GM12864 (cell line): Measurements from ENCODE around the gene RELB.

Experiments
- DNase-seq: peaks from one replicate; pipeline ENCODE4 v3.0.0-alpha.2; 2011; ENCODE audit warnings: low read depth
- H3K4me3 ChIP-seq: 2 replicates; pipeline ENCODE4 v1.5.1; 2011; ENCODE audit warnings: mild to moderate bottlenecking, low read depth, low read length, control low read depth
- TF ChIP-seq, protein P1 (sequence below): IDR thresholded peaks from 2 replicates; pipeline ENCODE4 v1.5.1; 2011; ENCODE audit warnings: low read depth, mild to moderate bottlenecking, moderate library complexity, low read length, control low read depth, inconsistent platforms; ENCODE audit errors: missing control alignments

The RELB gene

DNA sequence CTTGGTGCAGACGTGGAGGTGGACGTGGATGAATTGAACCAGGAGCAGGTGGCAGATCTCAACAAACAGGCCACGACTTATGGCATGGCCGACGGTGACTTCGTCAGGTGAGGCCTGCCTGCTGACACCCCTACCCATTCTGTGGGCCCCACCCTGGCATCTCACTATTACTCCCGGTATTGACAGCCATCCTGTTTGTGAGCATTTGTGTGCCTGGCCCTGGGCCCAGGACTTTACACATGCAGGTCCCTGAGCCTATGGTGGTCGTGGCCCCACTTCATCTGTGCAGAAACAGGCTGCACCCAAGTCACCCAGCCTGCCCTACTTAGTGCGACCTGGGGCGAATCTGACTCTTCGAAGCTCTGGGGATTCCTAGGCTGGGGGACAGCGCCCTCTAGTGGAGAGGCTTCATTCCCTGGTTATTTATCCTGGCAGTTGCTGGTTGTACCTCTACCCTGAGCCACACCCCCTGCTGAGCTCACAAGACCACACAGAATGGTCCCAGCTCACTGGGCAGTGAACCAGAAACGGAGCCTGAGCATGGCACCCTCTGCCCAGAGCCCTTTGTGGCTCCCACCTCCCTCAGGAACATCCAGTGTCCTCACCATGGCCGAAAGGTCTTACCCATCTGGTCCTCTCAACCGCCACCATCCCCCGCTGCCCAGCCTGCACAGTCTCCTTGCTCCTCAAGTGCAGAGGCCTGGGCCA lies 58.1 kb downstream of the RELB start:
- DNase-seq = no peak
- TF ChIP-seq, protein P1, sequence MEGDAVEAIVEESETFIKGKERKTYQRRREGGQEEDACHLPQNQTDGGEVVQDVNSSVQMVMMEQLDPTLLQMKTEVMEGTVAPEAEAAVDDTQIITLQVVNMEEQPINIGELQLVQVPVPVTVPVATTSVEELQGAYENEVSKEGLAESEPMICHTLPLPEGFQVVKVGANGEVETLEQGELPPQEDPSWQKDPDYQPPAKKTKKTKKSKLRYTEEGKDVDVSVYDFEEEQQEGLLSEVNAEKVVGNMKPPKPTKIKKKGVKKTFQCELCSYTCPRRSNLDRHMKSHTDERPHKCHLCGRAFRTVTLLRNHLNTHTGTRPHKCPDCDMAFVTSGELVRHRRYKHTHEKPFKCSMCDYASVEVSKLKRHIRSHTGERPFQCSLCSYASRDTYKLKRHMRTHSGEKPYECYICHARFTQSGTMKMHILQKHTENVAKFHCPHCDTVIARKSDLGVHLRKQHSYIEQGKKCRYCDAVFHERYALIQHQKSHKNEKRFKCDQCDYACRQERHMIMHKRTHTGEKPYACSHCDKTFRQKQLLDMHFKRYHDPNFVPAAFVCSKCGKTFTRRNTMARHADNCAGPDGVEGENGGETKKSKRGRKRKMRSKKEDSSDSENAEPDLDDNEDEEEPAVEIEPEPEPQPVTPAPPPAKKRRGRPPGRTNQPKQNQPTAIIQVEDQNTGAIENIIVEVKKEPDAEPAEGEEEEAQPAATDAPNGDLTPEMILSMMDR = peak; percentile 94
- no peak overlapping the region for H3K4me3 ChIP-seq

DNA sequence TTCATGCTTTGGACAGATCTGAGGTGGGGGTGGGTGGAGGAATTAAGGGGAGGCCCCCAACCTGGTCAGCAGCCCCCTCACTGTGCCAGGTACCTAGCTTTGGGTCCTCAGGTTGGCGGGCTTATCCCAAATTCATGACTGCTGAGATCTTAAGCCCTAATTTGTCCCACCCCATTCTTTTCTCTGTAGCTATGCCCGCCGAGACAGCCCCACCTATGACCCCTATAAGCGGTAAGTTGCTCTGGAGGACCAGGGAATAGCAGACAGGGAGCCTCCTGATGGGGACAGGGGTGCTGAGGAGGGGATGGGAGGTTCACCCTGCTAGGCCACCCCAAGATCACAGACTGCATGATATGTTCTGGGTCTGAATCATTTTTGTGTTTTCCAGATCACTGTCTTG lies 60.7 kb downstream of the RELB start:
- DNase-seq = no peak
- TF ChIP-seq, protein P1 = no peak
- H3K4me3 ChIP-seq = no peak overlapping the region

DNA sequence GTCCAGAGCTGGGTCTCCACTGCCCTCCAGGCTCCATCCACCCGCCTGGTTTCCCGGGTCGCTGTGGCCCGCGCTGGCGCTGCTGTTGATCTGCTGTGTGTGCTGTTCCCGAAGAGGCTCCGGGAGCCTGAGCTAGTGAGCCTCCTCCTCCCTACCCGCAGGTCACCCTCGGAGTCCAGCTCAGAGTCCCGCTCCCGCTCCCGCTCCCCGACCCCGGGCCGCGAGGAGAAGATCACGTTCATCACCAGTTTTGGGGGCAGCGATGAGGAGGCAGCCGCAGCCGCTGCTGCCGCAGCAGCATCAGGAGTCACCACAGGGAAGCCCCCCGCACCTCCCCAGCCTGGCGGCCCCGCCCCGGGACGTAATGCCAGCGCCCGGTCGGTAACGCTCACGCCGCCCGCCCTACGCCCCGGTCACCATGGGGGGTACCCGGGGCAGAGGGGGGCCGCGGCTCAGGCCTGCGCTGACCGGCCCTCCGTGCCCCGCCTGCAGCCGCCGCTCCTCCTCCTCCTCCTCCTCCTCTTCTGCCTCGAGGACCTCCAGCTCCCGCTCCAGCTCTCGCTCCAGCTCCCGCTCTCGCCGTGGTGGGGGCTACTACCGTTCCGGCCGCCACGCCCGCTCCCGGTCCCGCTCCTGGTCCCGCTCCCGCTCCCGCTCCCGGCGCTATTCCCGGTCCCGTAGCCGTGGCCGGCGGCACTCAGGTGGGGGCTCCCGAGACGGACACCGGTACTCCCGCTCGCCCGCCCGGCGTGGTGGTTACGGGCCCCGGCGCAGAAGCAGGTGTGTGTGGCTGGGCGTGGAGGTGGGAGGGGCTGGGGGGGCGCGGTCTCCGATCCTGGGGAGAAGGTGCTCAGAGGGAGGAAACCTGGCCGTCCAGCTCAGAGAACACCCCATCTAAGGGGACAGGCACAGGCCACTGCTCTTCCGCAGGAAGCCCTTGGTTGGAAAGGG lies 62.9 kb downstream of the RELB start:
- H3K4me3 ChIP-seq = no peak overlapping the region

DNA sequence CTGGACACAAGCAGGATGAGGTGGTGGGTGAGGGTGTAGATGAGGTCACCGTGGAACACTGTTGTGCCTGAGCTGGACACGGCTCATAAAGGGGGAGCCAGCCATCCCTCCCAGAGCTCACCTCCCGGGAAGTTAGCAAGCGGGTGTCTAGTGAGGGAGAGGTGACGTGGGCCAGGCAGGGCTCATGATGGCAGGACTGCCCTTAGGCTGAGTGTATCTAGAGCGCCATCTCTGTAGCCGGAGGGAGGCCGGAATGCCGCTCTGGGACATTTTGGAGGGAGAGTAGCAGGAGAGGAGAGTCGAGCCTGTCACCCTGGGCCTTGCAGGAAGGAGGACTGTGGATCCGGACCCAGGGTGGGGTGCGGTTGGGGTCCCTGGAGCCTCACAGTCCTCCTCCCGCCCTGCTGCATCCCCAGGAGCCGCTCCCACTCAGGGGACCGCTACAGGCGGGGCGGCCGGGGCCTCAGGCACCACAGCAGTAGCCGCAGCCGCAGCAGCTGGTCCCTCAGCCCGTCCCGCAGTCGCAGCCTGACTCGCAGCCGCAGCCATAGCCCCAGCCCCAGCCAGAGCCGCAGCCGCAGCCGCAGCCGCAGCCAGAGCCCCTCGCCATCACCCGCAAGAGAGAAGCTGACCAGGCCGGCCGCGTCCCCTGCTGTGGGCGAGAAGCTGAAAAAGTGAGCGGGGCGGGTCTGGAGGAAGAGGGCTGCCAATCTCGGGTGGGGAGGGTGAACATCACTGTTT lies 65.8 kb downstream of the RELB start:
- no peak overlapping the region for H3K4me3 ChIP-seq
- TF ChIP-seq, protein P1 = no peak
- DNase-seq = no peak

More for the DNA sequence above, 62.9 kb downstream of the RELB start:
- DNase-seq = no peak
- TF ChIP-seq, protein P1 = no peak

DNA sequence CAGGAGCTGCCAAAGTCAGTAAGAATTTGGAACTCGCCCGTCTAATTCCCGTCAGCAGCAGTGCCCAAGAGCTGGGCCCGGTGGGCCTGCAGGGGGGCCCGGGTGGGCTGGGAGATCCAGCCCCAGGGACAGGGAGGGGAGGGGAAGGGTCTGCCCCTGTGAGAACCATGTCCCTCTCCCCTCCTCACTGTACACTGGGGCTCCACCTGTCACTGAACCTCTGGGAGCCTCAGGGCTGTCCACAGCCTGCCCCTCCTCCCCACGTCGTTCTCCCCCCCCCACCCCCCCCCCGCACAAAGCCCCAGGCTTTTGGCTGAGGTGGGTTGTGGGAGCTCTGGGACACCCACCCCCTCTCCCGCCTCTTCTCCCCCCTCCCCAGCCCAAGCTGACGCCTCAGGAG lies 66.8 kb downstream of the RELB start:
- no peak for DNase-seq
- H3K4me3 ChIP-seq = no peak overlapping the region
- TF ChIP-seq, protein P1 = no peak

DNA sequence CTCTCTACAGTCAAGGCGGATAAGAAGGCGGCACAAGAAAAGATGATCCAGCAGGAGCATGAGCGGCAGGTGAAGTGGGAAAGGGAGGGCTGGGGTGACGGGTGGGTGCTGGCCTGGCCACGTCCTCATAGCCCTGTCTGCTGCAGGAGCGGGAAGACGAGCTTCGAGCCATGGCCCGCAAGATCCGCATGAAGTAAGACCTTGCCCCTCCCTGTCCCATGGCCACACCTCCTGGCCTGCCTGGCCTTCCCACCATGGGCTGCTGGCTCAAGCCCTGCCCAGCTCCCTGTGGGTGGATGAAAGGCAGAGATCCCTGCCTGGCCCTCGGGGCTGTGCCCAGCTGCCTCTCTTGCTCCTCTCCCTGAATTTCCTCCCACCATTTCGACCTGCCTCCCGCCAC lies 67.8 kb downstream of the RELB start:
- no peak for DNase-seq
- TF ChIP-seq, protein P1 = no peak
- H3K4me3 ChIP-seq = no peak overlapping the region
